Neural progenitor cell (in vitro differentiated cells): ENCODE results near the gene SPSB1. TPM values are rescaled to one million over a fixed set of nuclear protein-coding genes. Genes with fewer than 3 reads are reported as not detected.

Experiments
- DNase-seq: peaks from one replicate; pipeline ENCODE4 v3.0.0-alpha.2; 2016; ENCODE audit warnings: low spot score
- H2AFZ ChIP-seq: fragments of 200-600 bp; sonication (generic); replicated peaks from 2 replicates; pipeline ENCODE4 v1.6.1; 2016; ENCODE audit warnings: antibody characterized with exemption
- H3F3A ChIP-seq: fragments of 200-600 bp; sonication (generic); 2 replicates; pipeline ENCODE4 v1.6.1; 2016; ENCODE audit warnings: antibody characterized with exemption, low read depth
- H3K27ac ChIP-seq: fragments of 200-600 bp; sonication (generic); 2 replicates; pipeline ENCODE4 v1.5.1; 2016; ENCODE audit warnings: mild to moderate bottlenecking
- H3K27me3 ChIP-seq: fragments of 200-600 bp; sonication (generic); 2 replicates; pipeline ENCODE4 v1.6.1; 2016; ENCODE audit warnings: mild to moderate bottlenecking, moderate library complexity
- H3K36me3 ChIP-seq: fragments of 200-600 bp; sonication (generic); 2 replicates; pipeline ENCODE4 v1.5.1; 2016
- H3K4me1 ChIP-seq: fragments of 200-600 bp; sonication (generic); 2 replicates; pipeline ENCODE4 v1.6.1; 2016; ENCODE audit warnings: mixed run types
- H3K4me2 ChIP-seq: fragments of 200-600 bp; sonication (generic); 2 replicates; pipeline ENCODE4 v1.6.1; 2016
- H3K4me3 ChIP-seq: fragments of 200-600 bp; sonication (generic); 2 replicates; pipeline ENCODE4 v1.5.1; 2016
- H3K79me2 ChIP-seq: fragments of 200-600 bp; sonication (generic); 2 replicates; pipeline ENCODE4 v1.6.1; 2016; ENCODE audit warnings: low read depth
- H3K9ac ChIP-seq: fragments of 200-600 bp; sonication (generic); 2 replicates; pipeline ENCODE4 v1.6.1; 2016
- H3K9me3 ChIP-seq: fragments of 200-600 bp; sonication (generic); 2 replicates; pipeline ENCODE4 v1.5.1; 2016; ENCODE audit warnings: low read depth
- H4K20me1 ChIP-seq: fragments of 200-600 bp; sonication (generic); 2 replicates; pipeline ENCODE4 v1.6.1; 2016; ENCODE audit warnings: low read depth
- H3K27ac Mint-ChIP-seq: 3 replicates; pipeline ENCODE4 v1.8.0; 2021; ENCODE audit warnings: mixed read lengths
- H3K27me3 Mint-ChIP-seq: 2 replicates; pipeline ENCODE4 v1.8.0; 2022; ENCODE audit warnings: low read depth, mild to moderate bottlenecking, inconsistent platforms, moderate library complexity, mixed read lengths; ENCODE audit not compliant: insufficient read depth
- H3K36me3 Mint-ChIP-seq: 3 replicates; pipeline ENCODE4 v1.8.0; 2021; ENCODE audit warnings: mixed read lengths
- H3K4me1 Mint-ChIP-seq: 3 replicates; pipeline ENCODE4 v1.8.0; 2021; ENCODE audit warnings: mixed read lengths
- H3K4me3 Mint-ChIP-seq: 3 replicates; pipeline ENCODE4 v1.8.0; 2021; ENCODE audit warnings: mild to moderate bottlenecking, moderate library complexity, mixed read lengths
- H3K9me3 Mint-ChIP-seq: 3 replicates; pipeline ENCODE4 v1.8.0; 2020; ENCODE audit warnings: mixed read lengths
- EZH2 ChIP-seq: fragments of 200-600 bp; sonication (generic); IDR thresholded peaks from 2 replicates; pipeline ENCODE4 v1.6.1; 2017; ENCODE audit warnings: antibody characterized with exemption, mild to moderate bottlenecking, moderate library complexity
- EZH2phosphoT487 ChIP-seq: fragments of 200-600 bp; sonication (generic); IDR thresholded peaks from 2 replicates; pipeline ENCODE4 v1.6.1; 2017; ENCODE audit warnings: antibody characterized with exemption
- total RNA-seq: library from RNA; depleted of rRNA; stranded (reverse); fragments of >200 nt; gene quantifications from 2 replicates; pipeline ENCODE4 v1.2.3, GENCODE V29; 2015; ENCODE audit warnings: low replicate concordance
- TF ChIP-seq, protein P1 (sequence below): fragments of 200-600 bp; sonication (generic); IDR thresholded peaks from 2 replicates; pipeline ENCODE4 v1.5.1; 2017; ENCODE audit warnings: antibody characterized with exemption, mild to moderate bottlenecking

SPSB1 gene
- total RNA-seq, 1 donor from 2014 or later, result 2.8 TPM

DNA sequence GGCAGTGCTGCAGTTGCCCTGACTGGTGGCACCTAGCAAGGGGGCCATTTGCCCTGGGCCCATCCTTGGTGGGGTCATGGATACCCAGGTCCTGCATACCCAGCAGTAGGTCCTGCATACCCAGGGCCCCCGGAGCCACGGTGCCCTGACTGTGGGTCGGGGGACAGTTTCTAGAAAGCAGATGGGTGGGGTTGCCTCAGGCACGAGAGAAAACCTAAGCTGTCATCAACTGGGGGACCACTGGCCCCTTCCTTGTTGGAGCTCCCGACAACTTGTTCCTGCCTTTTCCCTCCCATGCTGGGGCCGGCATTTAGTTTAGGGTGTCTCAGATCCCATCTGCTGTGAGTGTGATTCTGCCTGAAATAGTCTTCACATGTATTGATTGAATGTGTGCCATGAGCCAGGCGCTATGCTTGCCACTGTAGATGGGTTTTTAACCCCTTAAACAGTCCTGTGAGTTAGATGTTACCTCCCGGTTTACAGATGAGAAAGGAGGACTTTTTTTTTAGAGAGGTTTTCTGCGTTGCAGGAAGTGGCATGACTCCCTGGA is 15.6 kb downstream of the SPSB1 start:
- no peak overlapping the region for H3K4me3 ChIP-seq
- no peak overlapping the region for H3K4me3 Mint-ChIP-seq
- no peaks in the 10 kb centered on the region for H3K79me2 ChIP-seq
- no peaks in the 10 kb centered on the region for H3K9me3 Mint-ChIP-seq
- no peak overlapping the region for H3K4me2 ChIP-seq
- H3K4me1 Mint-ChIP-seq, result peaks cover 31% of the 10 kb centered on the region
- no peaks in the 10 kb centered on the region for H3K4me1 ChIP-seq
- no peaks in the 10 kb centered on the region for H4K20me1 ChIP-seq
- H3K9ac ChIP-seq, result no peak overlapping the region
- no peak overlapping the region for H3K27ac ChIP-seq
- DNase-seq, result no peak
- peaks cover 10% of the 10 kb centered on the region for H3K27me3 Mint-ChIP-seq
- H3K27ac Mint-ChIP-seq, result no peak overlapping the region
- no peaks in the 10 kb centered on the region for H3K27me3 ChIP-seq
- TF ChIP-seq EZH2 (no peak), EZH2phosphoT487 (no peak)
- TF ChIP-seq, protein P1, sequence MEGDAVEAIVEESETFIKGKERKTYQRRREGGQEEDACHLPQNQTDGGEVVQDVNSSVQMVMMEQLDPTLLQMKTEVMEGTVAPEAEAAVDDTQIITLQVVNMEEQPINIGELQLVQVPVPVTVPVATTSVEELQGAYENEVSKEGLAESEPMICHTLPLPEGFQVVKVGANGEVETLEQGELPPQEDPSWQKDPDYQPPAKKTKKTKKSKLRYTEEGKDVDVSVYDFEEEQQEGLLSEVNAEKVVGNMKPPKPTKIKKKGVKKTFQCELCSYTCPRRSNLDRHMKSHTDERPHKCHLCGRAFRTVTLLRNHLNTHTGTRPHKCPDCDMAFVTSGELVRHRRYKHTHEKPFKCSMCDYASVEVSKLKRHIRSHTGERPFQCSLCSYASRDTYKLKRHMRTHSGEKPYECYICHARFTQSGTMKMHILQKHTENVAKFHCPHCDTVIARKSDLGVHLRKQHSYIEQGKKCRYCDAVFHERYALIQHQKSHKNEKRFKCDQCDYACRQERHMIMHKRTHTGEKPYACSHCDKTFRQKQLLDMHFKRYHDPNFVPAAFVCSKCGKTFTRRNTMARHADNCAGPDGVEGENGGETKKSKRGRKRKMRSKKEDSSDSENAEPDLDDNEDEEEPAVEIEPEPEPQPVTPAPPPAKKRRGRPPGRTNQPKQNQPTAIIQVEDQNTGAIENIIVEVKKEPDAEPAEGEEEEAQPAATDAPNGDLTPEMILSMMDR, result no peak
- H2AFZ ChIP-seq, result no peak overlapping the region
- H3K36me3 ChIP-seq, result no peaks in the 10 kb centered on the region
- no peaks in the 10 kb centered on the region for H3K36me3 Mint-ChIP-seq
- H3F3A ChIP-seq, result no peaks in the 10 kb centered on the region
- H3K9me3 ChIP-seq, result no peaks in the 10 kb centered on the region

DNA sequence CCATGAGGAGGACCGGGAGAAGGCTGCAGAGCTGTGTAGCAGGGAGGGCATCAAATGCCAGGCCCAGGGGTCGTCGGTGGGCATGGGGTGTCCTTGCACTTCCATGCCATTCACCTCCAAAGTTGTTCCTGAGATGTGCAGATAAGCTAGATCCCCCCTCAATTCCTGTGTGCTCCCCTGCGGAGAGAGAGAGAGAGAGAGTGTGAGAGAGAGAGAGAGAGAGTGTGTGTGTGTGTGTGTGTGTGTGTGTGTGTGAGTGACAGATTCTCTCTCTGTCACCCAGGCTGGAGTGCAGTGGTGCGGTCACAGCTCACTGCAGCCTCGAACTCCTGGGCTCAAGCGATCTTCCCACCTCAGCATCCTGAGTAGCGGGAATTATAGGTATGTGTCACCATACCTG is 16.4 kb downstream of the SPSB1 start:
- H3K4me3 ChIP-seq, result no peak overlapping the region
- H3K9ac ChIP-seq, result no peak overlapping the region
- H3K4me1 ChIP-seq, result no peaks in the 10 kb centered on the region
- Mint-ChIP-seq H3K4me3 (no peak overlapping the region), H3K4me1 (peaks cover 37% of the 10 kb centered on the region), H3K9me3 (no peaks in the 10 kb centered on the region), H3K27me3 (peaks cover 13% of the 10 kb centered on the region), H3K27ac (peak overlapping the region; percentile 90), H3K36me3 (no peaks in the 10 kb centered on the region)
- H2AFZ ChIP-seq, result no peak overlapping the region
- no peaks in the 10 kb centered on the region for H3K36me3 ChIP-seq
- no peaks in the 10 kb centered on the region for H3F3A ChIP-seq
- DNase-seq, result no peak
- no peaks in the 10 kb centered on the region for H3K27me3 ChIP-seq
- no peaks in the 10 kb centered on the region for H3K9me3 ChIP-seq
- TF ChIP-seq EZH2phosphoT487 (no peak), EZH2 (no peak)
- TF ChIP-seq, protein P1, result no peak
- no peaks in the 10 kb centered on the region for H3K79me2 ChIP-seq
- H3K27ac ChIP-seq, result no peak overlapping the region
- no peaks in the 10 kb centered on the region for H4K20me1 ChIP-seq
- H3K4me2 ChIP-seq, result no peak overlapping the region

DNA sequence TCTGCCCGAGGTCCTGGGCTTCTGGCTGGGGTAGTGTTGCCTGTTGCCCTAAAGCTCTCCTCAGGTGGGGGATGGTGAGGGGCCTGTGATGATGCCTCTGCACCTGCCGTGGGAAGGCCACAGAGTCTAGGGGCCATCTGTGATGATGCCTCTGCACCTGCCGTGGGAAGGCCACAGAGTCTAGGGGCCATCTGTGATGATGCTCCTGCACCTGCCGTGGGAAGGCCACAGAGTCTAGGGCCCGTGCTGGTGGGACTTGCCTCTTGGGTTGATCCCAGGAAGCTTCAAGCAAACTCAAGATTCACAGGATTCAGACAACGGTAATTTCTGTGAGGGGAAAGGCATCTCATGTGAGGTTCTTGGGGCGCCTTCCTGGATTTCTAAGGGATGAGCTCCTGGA is 17.3 kb downstream of the SPSB1 start:
- H3K79me2 ChIP-seq, result no peaks in the 10 kb centered on the region
- no peaks in the 10 kb centered on the region for H3K4me1 ChIP-seq
- Mint-ChIP-seq H3K36me3 (no peaks in the 10 kb centered on the region), H3K9me3 (no peaks in the 10 kb centered on the region), H3K4me1 (peaks cover 43% of the 10 kb centered on the region), H3K27ac (no peak overlapping the region), H3K4me3 (no peak overlapping the region), H3K27me3 (peaks cover 13% of the 10 kb centered on the region)
- H3K9me3 ChIP-seq, result no peaks in the 10 kb centered on the region
- H3F3A ChIP-seq, result no peaks in the 10 kb centered on the region
- DNase-seq, result no peak
- no peaks in the 10 kb centered on the region for H4K20me1 ChIP-seq
- H2AFZ ChIP-seq, result no peak overlapping the region
- no peak overlapping the region for H3K27ac ChIP-seq
- no peak overlapping the region for H3K4me3 ChIP-seq
- no peak overlapping the region for H3K4me2 ChIP-seq
- TF ChIP-seq EZH2 (no peak), EZH2phosphoT487 (no peak)
- TF ChIP-seq, protein P1, result no peak
- no peaks in the 10 kb centered on the region for H3K27me3 ChIP-seq
- H3K36me3 ChIP-seq, result no peaks in the 10 kb centered on the region
- H3K9ac ChIP-seq, result no peak overlapping the region
